HG02973 (cell line): ENCODE measurements around the gene LIG4.

Experiments
- ATAC-seq: cut with Tn5 transposase; IDR thresholded peaks from one replicate; pipeline ENCODE4 v1.9.1; 2021; ENCODE audit warnings: moderate library complexity; ENCODE audit not compliant: unreplicated experiment

The LIG4 gene

GRCh38 chr13:108195146-108195545, 20.2 kb downstream of the LIG4 start:
- ATAC-seq, result no peak

- ATAC-seq, result no peak
These were observed 20.9 kb downstream of the LIG4 start for GRCh38 chr13:108194435-108194936.

GRCh38 chr13:108193806-108194205, 21.5 kb downstream of the LIG4 start:
- no peak for ATAC-seq

GRCh38 chr13:108190897-108191296, 24.4 kb downstream of the LIG4 start:
- ATAC-seq, result no peak

GRCh38 chr13:108188260-108188659, 27.1 kb downstream of the LIG4 start:
- no peak for ATAC-seq

GRCh38 chr13:108185223-108185622, 30.1 kb downstream of the LIG4 start:
- no peak for ATAC-seq

GRCh38 chr13:108182652-108183051, 32.7 kb downstream of the LIG4 start:
- no peak for ATAC-seq

GRCh38 chr13:108178078-108178477, 37.3 kb downstream of the LIG4 start:
- no peak for ATAC-seq

- ATAC-seq, result no peak
These were observed 38.6 kb downstream of the LIG4 start for GRCh38 chr13:108176685-108177274.

- no peak for ATAC-seq
These were observed 46.4 kb downstream of the LIG4 start for GRCh38 chr13:108168929-108169328.

GRCh38 chr13:108166078-108166477, 49.3 kb downstream of the LIG4 start:
- ATAC-seq, result no peak

GRCh38 chr13:108158746-108159145, 56.6 kb downstream of the LIG4 start:
- ATAC-seq, result no peak
